Loucy (cell line): Measurements from ENCODE around the gene HSPG2.

Experiments used
- H2AFZ ChIP-seq: fragments of 200-600 bp; sonication (generic); 2 replicates; pipeline ENCODE4 v1.6.0; 2016; ENCODE audit warnings: antibody characterized with exemption, mild to moderate bottlenecking, low read length, moderate library complexity
- H3F3A ChIP-seq: fragments of 200-600 bp; 2 replicates; pipeline ENCODE4 v1.6.0; 2016; ENCODE audit warnings: antibody characterized with exemption, low read depth, mild to moderate bottlenecking
- H3K27me3 ChIP-seq: fragments of 200-600 bp; sonication (generic); 2 replicates; pipeline ENCODE4 v1.6.1; 2014; ENCODE audit warnings: low read length, mild to moderate bottlenecking; ENCODE audit not compliant: insufficient read depth, poor library complexity, severe bottlenecking
- H3K36me3 ChIP-seq: fragments of 200-600 bp; sonication (generic); 2 replicates; pipeline ENCODE4 v1.6.1; 2016; ENCODE audit warnings: low read length; ENCODE audit not compliant: insufficient read depth
- H3K4me1 ChIP-seq: fragments of 200-600 bp; sonication (generic); 2 replicates; pipeline ENCODE4 v1.5.1; 2014; ENCODE audit warnings: low read length, mild to moderate bottlenecking; ENCODE audit not compliant: insufficient read depth, poor library complexity, severe bottlenecking
- H3K4me2 ChIP-seq: fragments of 200-600 bp; sonication (generic); 2 replicates; pipeline ENCODE4 v1.6.0; 2014; ENCODE audit warnings: antibody characterized with exemption, low read length, low read depth, mild to moderate bottlenecking; ENCODE audit not compliant: poor library complexity, severe bottlenecking
- H3K4me3 ChIP-seq: fragments of 200-600 bp; sonication (generic); 2 replicates; pipeline ENCODE4 v1.5.1; 2014; ENCODE audit warnings: low read length, mild to moderate bottlenecking, mixed read lengths; ENCODE audit not compliant: poor library complexity, severe bottlenecking
- H3K79me2 ChIP-seq: fragments of 200-600 bp; sonication (generic); 2 replicates; pipeline ENCODE4 v1.6.1; 2014; ENCODE audit warnings: low read length; ENCODE audit not compliant: insufficient read depth
- H3K9ac ChIP-seq: fragments of 200-600 bp; sonication (generic); 2 replicates; pipeline ENCODE4 v1.6.0; 2014; ENCODE audit warnings: mild to moderate bottlenecking, low read depth, low read length, moderate library complexity; ENCODE audit not compliant: poor library complexity, severe bottlenecking
- H3K9me2 ChIP-seq: fragments of 200-600 bp; sonication (generic); replicated peaks from 2 replicates; pipeline ENCODE4 v1.6.1; 2016; ENCODE audit warnings: low read depth, low read length, mixed read lengths
- H3K9me3 ChIP-seq: fragments of 200-600 bp; sonication (generic); 2 replicates; pipeline ENCODE4 v1.6.1; 2014; ENCODE audit warnings: mild to moderate bottlenecking, antibody characterized with exemption, low read length, low read depth; ENCODE audit not compliant: insufficient read depth
- H4K20me1 ChIP-seq: fragments of 200-600 bp; sonication (generic); 2 replicates; pipeline ENCODE4 v1.6.0; 2014; ENCODE audit warnings: antibody characterized with exemption, low read length, mild to moderate bottlenecking; ENCODE audit not compliant: insufficient read depth, poor library complexity, severe bottlenecking
- CTCF ChIP-seq: fragments of 200-600 bp; sonication (generic); conservative IDR thresholded peaks from 2 replicates; pipeline ENCODE4 v1.5.1; 2014; ENCODE audit warnings: mild to moderate bottlenecking, antibody characterized with exemption, low read length
- EZH2phosphoT487 ChIP-seq: fragments of 200-600 bp; IDR thresholded peaks from 2 replicates; pipeline ENCODE4 v1.6.1; 2018; ENCODE audit warnings: antibody characterized with exemption, mild to moderate bottlenecking, moderate library complexity, borderline replicate concordance

HSPG2 gene

GRCh38 chr1:21907079-21907418 is 30.1 kb downstream of the HSPG2 start:
- TF ChIP-seq EZH2phosphoT487 (no peak), CTCF (no peak)
- Histone ChIP-seq H3K4me1 (peaks cover 5% of the 10 kb centered on the region), H3K9ac (no peak overlapping the region), H3K4me2 (no peak overlapping the region), H3K9me3 (no peaks in the 10 kb centered on the region), H3K4me3 (no peak overlapping the region), H3K27me3 (no peaks in the 10 kb centered on the region), H3K9me2 (no peaks in the 10 kb centered on the region), H3F3A (no peaks in the 10 kb centered on the region), H4K20me1 (no peaks in the 10 kb centered on the region), H3K79me2 (no peaks in the 10 kb centered on the region), H2AFZ (no peak overlapping the region), H3K36me3 (no peaks in the 10 kb centered on the region)

GRCh38 chr1:21906173-21907078 is 30.7 kb downstream of the HSPG2 start:
- Histone ChIP-seq H3K4me1 (peaks cover 5% of the 10 kb centered on the region), H4K20me1 (no peaks in the 10 kb centered on the region), H3F3A (no peaks in the 10 kb centered on the region), H3K79me2 (no peaks in the 10 kb centered on the region), H3K9ac (no peak overlapping the region), H3K27me3 (no peaks in the 10 kb centered on the region), H3K9me2 (no peaks in the 10 kb centered on the region), H3K4me3 (no peak overlapping the region), H3K4me2 (no peak overlapping the region), H3K9me3 (no peaks in the 10 kb centered on the region), H2AFZ (no peak overlapping the region), H3K36me3 (no peaks in the 10 kb centered on the region)
- TF ChIP-seq EZH2phosphoT487: no peak
- TF ChIP-seq CTCF: no peak

GRCh38 chr1:21904704-21905520 is 32.2 kb downstream of the HSPG2 start:
- Histone ChIP-seq H3K36me3 (no peaks in the 10 kb centered on the region), H3K9ac (no peak overlapping the region), H3K4me3 (no peak overlapping the region), H3F3A (no peaks in the 10 kb centered on the region), H3K9me2 (no peaks in the 10 kb centered on the region), H3K4me2 (no peak overlapping the region), H3K27me3 (no peaks in the 10 kb centered on the region), H3K79me2 (no peaks in the 10 kb centered on the region), H4K20me1 (no peaks in the 10 kb centered on the region), H3K4me1 (peaks cover 5% of the 10 kb centered on the region), H3K9me3 (no peaks in the 10 kb centered on the region), H2AFZ (no peak overlapping the region)
- no peak for TF ChIP-seq CTCF
- no peak for TF ChIP-seq EZH2phosphoT487
